Measurements from ENCODE around the gene PARD6A. TPM values are rescaled to one million over a fixed set of nuclear protein-coding genes. Genes with fewer than 3 reads are reported as not detected.

The PARD6A gene
- total RNA-seq, 1 experiment from 2014 or later: 4.4 TPM

DNA sequence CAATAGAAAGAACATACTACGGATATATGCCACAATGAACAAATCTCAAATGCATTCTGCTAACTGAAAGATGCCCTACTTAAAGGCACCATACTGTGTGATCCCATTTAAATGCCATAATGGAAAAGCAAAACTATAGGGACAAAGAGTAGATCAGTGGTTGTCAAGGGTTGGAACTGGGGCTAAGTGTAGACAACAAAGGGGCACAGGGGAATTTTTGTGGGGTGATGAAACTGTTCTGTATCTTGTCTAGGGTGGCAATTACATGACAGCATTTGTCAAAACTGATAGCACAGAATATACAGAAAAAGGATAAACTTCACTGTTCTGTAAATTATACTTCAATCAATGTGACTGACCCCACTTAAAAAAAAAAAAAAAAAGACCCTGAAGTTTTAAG is 40.7 kb downstream of the PARD6A start:
- Histone ChIP-seq H4K20me1 (ENCODE audit: insufficient read depth) (no peaks in the 10 kb centered on the region), H3K9me2 (ENCODE audit: insufficient read depth) (no peaks in the 10 kb centered on the region), H2AFZ (no peak overlapping the region), H3K4me3 (no peak overlapping the region), H3K27ac (no peak overlapping the region), H3K27me3 (ENCODE audit: insufficient read depth, low read depth) (no peaks in the 10 kb centered on the region), H3K36me3 (ENCODE audit: low read depth) (no peaks in the 10 kb centered on the region), H3F3A (ENCODE audit: insufficient read depth, low read depth) (peaks cover 20% of the 10 kb centered on the region; the same call in 1 of the 2 replicates), H3K9me3 (ENCODE audit: insufficient read depth, low read depth) (0 out of 2 replicates have a peak, but pooled peaks cover 8% of the 10 kb centered on the region), H3K79me2 (ENCODE audit: low read depth) (peaks cover 30% of the 10 kb centered on the region), H3K4me1 (replicated peaks; ENCODE audit: insufficient read depth) (peaks cover 21% of the 10 kb centered on the region), H3K4me2 (no peak overlapping the region)
- ChIA-PET CTCF (no interaction called here), POLR2A (ENCODE audit: unreplicated experiment) (no interaction called here)
- intact Hi-C loops (cut with micrococcal nuclease; ENCODE audit: unreplicated experiment): no loop called here
- no TSS peak for BruUV-seq (replicated peaks)
- DNase-seq: no peak
- TF ChIP-seq, protein P1, sequence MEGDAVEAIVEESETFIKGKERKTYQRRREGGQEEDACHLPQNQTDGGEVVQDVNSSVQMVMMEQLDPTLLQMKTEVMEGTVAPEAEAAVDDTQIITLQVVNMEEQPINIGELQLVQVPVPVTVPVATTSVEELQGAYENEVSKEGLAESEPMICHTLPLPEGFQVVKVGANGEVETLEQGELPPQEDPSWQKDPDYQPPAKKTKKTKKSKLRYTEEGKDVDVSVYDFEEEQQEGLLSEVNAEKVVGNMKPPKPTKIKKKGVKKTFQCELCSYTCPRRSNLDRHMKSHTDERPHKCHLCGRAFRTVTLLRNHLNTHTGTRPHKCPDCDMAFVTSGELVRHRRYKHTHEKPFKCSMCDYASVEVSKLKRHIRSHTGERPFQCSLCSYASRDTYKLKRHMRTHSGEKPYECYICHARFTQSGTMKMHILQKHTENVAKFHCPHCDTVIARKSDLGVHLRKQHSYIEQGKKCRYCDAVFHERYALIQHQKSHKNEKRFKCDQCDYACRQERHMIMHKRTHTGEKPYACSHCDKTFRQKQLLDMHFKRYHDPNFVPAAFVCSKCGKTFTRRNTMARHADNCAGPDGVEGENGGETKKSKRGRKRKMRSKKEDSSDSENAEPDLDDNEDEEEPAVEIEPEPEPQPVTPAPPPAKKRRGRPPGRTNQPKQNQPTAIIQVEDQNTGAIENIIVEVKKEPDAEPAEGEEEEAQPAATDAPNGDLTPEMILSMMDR (conservative IDR thresholded peaks at IDR 0.05): no peak
- TF ChIP-seq EZH2 (IDR thresholded peaks at IDR 0.05; ENCODE audit: low read depth): no peak

DNA sequence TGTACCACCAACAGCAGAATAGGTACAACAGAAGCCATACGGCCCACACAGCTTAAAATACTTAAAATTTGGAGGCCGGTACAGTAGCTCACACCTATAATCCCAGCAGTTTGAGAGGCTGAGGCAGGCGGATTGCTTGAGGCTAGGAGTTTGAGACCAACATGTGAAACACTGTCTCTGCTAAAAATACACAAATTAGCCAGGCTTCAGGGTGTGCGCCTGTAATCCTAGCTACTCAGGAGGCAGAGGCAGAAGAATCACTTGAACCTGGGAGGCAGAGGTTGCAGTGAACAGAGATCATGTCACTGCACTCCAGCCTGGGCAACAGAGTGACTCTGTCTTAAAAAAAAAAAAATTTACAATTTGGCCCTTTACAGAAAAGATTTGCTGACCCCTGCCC is 41.4 kb downstream of the PARD6A start:
- no TSS peak for BruUV-seq (replicated peaks)
- H2AFZ ChIP-seq: no peak overlapping the region
- no peaks in the 10 kb centered on the region for H3K9me2 ChIP-seq (ENCODE audit: insufficient read depth)
- H4K20me1 ChIP-seq (ENCODE audit: insufficient read depth): no peaks in the 10 kb centered on the region
- TF ChIP-seq, protein P1 (conservative IDR thresholded peaks at IDR 0.05): no peak
- no peak for TF ChIP-seq EZH2 (IDR thresholded peaks at IDR 0.05; ENCODE audit: low read depth)
- H3F3A ChIP-seq (ENCODE audit: insufficient read depth, low read depth): peaks cover 16% of the 10 kb centered on the region; the same call in 1 of the 2 replicates
- peaks cover 14% of the 10 kb centered on the region for H3K4me1 ChIP-seq (replicated peaks; ENCODE audit: insufficient read depth)
- intact Hi-C loops (cut with micrococcal nuclease; ENCODE audit: unreplicated experiment): no loop called here
- H3K27me3 ChIP-seq (ENCODE audit: insufficient read depth, low read depth): no peaks in the 10 kb centered on the region
- no peak for DNase-seq
- H3K4me2 ChIP-seq: no peak overlapping the region
- peaks cover 31% of the 10 kb centered on the region for H3K79me2 ChIP-seq (ENCODE audit: low read depth)
- CTCF ChIA-PET: no interaction called here
- H3K4me3 ChIP-seq: no peak overlapping the region
- POLR2A ChIA-PET (ENCODE audit: unreplicated experiment): no interaction called here
- no peaks in the 10 kb centered on the region for H3K36me3 ChIP-seq (ENCODE audit: low read depth)
- no peak overlapping the region for H3K27ac ChIP-seq
- 0 out of 2 replicates have a peak, but pooled peaks cover 8% of the 10 kb centered on the region for H3K9me3 ChIP-seq (ENCODE audit: insufficient read depth, low read depth)

DNA sequence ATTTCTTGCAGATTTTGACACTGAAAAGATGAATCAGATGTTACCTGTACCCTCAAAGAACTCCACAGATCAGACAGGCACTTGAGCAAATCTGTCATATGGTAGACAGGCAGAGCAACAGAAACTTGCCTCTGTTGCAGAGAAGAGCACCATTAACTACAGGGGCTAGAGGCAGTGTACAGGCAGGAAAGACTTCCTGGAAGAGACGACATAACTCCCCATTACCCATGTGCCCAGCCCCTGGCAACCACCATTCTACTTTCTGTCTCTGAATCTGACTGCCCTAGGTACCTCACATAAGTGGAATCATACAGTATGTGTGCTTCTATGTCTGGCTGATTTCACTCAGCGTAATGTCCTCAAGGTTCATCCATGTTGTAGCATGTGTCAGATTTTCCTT is 42.9 kb downstream of the PARD6A start:
- no peak overlapping the region for H2AFZ ChIP-seq
- no peak for DNase-seq
- intact Hi-C loops (cut with micrococcal nuclease; ENCODE audit: unreplicated experiment): no loop called here
- 0 out of 2 replicates have a peak, but pooled peaks cover 8% of the 10 kb centered on the region for H3K9me3 ChIP-seq (ENCODE audit: insufficient read depth, low read depth)
- ChIA-PET POLR2A (ENCODE audit: unreplicated experiment) (interaction anchor here (0.6 kb wide), 1 partner anchor 73 kb away, joined by 3 read pairs; no protein-coding TSS in a partner anchor), CTCF (no interaction called here)
- TF ChIP-seq, protein P1 (conservative IDR thresholded peaks at IDR 0.05): no peak
- TF ChIP-seq EZH2 (IDR thresholded peaks at IDR 0.05; ENCODE audit: low read depth): no peak
- H4K20me1 ChIP-seq (ENCODE audit: insufficient read depth): no peaks in the 10 kb centered on the region
- no peaks in the 10 kb centered on the region for H3K27me3 ChIP-seq (ENCODE audit: insufficient read depth, low read depth)
- no TSS peak for BruUV-seq (replicated peaks)
- H3K79me2 ChIP-seq (ENCODE audit: low read depth): peaks cover 30% of the 10 kb centered on the region
- H3K4me2 ChIP-seq: no peak overlapping the region
- peaks cover 8% of the 10 kb centered on the region; the same call in 1 of the 2 replicates for H3F3A ChIP-seq (ENCODE audit: insufficient read depth, low read depth)
- H3K36me3 ChIP-seq (ENCODE audit: low read depth): no peaks in the 10 kb centered on the region
- H3K4me1 ChIP-seq (replicated peaks; ENCODE audit: insufficient read depth): no peaks in the 10 kb centered on the region
- no peaks in the 10 kb centered on the region for H3K9me2 ChIP-seq (ENCODE audit: insufficient read depth)
- no peak overlapping the region for H3K4me3 ChIP-seq
- H3K27ac ChIP-seq: no peak overlapping the region
